H54 (cell line): Measurements from ENCODE around the gene IFNA17.
"Not testable (repeated sequence)": the region's sequence is repeated elsewhere in the genome, so short reads cannot be mapped to it uniquely, and the experiment has no call there.

Experiments used
- DNase-seq: peaks from one replicate; pipeline ENCODE4 v3.0.0; 2011; ENCODE audit warnings: low spot score, mixed read lengths; ENCODE audit not compliant: insufficient read length
- FAIRE-seq: peaks from 3 replicates; lab custom pipeline; 2011; peaks lifted over from hg19 to GRCh38; lab: Jason Lieb, UNC
- POLR2A ChIP-seq: IDR thresholded peaks from 2 replicates; pipeline ENCODE4 v1.6.1; 2011; ENCODE audit warnings: low read depth, mild to moderate bottlenecking, low read length

IFNA17 gene

GRCh38 chr9:21228122-21228521, at the start of gene IFNA17:
IFNA17 (minus strand) TSS chr9:21228222; CDS start chr9:21228173, 49 bp downstream.
- DNase-seq (no peak), FAIRE-seq (no peak)
- TF ChIP-seq POLR2A: no peak

DNA sequence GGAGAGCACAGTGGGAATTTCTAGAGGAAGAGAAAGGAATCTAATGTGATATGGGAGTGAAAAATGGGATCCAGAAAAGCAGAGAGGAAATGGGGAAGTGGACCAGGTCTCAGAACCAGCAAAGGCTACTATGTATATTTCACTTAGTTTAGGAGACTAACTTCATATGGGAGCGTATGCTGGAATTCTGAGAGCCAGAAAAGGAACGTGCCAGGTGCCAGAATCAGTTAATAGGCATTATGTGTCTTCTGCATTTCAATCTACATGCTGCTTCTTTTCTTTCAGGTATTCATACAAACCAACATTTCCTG, 40.3 kb upstream of the IFNA17 start:
- no peak for TF ChIP-seq POLR2A
- DNase-seq: no peak
- FAIRE-seq: no peak

DNA sequence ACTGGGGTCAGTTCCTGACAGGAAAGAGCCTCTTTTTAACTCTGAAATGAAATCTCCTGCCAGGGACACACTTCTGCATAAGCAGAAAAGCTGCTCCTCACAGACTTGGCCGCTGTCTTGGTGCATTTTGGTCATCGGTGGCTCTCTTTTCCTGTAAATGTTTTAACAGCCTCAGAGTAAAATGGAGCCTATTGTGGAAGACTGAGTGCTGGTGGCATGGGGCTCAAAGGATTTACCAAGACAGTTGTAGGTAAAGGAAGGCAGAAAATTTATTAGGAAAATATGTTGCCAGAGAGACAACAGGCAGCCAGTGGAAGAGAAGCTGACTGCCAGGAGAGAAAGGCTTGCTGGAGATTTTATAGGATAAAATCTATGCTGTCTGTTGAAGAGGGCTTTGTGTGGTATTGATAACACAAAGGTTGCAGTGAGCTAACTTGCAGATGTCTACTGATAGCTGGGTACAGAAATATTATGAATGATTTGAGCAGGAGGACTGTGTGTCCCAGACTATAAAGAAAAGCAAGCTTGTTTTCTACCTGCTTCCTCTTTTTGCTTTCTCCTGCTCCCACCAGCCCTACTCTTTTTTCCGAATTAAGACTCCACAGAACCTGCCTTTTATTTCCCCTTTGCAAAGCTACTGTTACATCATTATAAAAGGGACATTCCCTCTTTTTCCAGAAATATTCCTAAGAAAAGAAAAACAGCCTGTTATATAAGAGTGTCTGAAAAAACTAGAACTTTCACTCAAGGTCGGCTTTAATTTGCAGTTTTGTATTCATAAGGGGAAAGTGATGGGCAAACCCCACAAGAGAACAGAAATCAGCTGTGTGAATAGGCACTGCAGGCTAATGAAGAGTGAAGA, 39.7 kb upstream of the IFNA17 start:
- FAIRE-seq (no peak), DNase-seq (no peak)
- TF ChIP-seq POLR2A: no peak

DNA sequence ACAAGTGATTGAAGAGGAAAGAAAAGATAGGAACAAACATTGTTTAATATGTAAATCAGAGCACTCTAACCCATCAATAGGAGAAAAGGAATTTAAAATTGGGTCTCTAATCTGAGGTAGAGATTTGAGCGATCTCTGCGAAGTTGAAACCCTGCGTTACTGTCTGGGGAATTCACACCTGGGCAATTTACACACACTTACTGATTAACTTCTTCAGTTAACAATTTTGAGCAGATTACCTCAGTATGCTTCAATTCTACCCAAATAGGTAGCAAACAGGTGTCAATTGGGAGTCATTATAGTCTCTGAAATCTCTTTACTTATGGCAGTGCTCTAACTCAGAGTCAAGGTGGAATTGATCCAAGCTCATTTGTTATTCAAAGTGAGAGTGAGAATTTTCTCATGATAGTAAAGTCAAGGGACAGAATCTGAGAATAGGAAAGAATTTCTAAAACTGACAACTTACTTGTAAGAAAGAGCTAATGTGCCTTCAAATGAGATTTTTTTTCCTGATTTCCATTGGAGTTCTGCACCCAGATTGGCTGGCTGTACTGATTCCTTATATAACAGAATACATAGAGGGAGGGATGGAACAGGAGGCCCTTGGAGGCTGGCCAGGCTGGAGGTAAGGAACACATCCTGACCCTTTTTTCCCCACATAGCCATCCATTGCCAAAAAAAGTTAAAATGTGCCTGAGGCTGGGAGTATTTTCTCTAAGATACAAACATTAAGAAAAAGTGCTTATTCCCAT, 38.9 kb upstream of the IFNA17 start:
- TF ChIP-seq POLR2A: no peak
- FAIRE-seq (no peak), DNase-seq (no peak)

DNA sequence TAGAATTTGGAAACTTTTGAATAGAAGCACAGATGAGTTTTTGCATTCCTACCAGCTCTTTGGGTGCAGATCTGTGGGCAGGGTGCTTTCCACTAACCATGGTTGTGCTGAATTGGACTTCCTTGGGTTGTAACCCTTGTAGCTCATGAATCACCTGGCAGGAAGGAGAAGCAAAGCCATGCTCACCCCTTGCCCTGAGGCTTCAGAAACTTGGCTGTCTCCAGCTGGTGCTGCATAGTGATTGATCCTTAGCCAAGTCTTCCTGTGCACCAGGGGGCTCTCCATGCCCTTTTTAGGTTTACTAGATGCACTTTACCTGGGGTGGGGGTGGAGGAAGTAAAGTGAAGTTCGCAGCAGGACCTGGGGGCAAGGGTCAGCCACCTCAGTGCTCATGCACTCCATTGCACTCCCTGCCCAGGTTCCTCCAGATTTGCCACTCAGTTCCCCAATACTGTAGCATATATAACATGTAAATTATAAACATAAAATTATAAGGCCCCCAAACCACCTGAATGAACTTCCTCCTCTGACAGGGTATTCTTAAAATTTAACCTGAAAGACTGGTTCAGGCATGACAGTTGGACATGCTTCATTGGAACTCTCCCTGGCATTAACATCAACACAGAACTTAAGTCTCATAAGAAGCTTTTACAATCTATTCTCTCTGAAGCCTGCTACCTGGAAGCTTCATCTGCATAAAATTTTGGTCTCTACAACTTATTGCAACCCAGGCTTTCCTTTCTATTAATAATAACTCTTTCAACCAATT, 37.6 kb upstream of the IFNA17 start:
- TF ChIP-seq POLR2A: no peak
- DNase-seq (no peak), FAIRE-seq (no peak)

- FAIRE-seq (no peak), DNase-seq (no peak)
- no peak for TF ChIP-seq POLR2A
These were observed 27.7 kb upstream of the IFNA17 start for GRCh38 chr9:21255538-21256212.

DNA sequence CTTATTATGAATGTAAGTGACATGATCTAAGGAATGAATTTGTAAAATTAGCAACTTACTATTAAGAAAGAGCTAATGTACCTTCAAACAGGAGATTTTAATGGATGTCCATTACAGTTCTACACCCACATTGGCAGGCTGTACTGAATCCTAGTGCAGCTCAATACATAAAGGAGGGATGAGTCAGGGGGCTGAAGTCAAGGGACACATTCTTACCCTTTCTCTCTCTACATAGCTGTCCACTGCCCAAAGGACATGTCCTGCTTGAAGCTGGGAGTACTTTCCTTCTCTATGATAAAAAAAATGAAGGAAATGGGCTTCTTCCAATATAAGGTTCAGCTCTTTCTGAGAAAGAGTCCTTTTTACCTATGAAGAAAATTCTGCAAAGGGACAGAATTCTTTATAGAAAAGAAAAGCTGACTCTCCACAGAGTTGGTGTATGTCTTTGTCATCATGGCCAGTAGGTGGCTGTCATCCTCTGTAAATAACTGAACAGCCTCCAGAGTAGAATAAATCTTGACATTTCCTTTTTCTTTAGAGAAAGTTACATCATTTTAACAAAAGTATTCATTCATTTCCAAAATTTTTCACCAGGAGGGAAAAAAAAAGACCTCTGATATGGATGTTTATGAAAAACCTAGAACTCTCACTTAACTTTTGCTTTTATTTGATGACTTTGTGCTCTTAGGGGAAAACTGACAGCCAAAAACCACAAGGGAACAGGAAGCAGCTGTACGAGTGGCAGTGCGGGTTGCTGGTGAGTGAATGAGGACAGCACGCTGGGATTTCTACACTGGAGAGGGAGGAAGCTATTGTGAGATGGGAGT, 24.9 kb upstream of the IFNA17 start:
- DNase-seq (peak; percentile 14), FAIRE-seq (peak; percentile 70)
- no peak for TF ChIP-seq POLR2A

DNA sequence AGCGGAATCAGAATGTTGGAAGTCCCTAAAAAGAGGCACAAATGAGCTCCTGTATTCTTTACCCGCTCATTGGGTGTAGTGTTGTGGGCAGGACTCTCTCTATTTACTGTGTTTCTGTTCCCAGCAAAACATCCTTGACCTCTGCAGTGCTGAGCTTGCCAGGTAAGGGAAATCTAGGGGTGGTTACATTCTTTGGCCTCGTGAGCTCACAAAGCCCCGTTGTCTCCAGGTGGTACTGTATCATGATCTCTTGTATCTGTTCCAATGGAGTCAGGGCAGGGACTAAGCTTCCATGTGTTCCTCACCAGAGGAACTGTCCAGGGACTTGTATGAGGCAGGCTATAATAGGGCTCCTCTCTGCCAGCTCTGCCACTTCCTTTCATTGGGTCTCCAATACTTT, 23.6 kb upstream of the IFNA17 start:
- TF ChIP-seq POLR2A: no peak
- FAIRE-seq: no peak
- DNase-seq: no peak

- DNase-seq (no peak), FAIRE-seq (no peak)
- no peak for TF ChIP-seq POLR2A
These were observed 23.2 kb upstream of the IFNA17 start for GRCh38 chr9:21251190-21251589.

- no peak for DNase-seq
- FAIRE-seq: no peak
- no peak for TF ChIP-seq POLR2A
These were observed 16.8 kb upstream of the IFNA17 start for GRCh38 chr9:21244836-21245235.

- DNase-seq (no peak), FAIRE-seq (no peak)
- TF ChIP-seq POLR2A: no peak
These were observed 11.9 kb upstream of the IFNA17 start, which contains the start of gene IFNA14 for GRCh38 chr9:21239911-21240310. IFNA14 (minus strand) TSS chr9:21240005; CDS start chr9:21239935, 70 bp downstream.

DNA sequence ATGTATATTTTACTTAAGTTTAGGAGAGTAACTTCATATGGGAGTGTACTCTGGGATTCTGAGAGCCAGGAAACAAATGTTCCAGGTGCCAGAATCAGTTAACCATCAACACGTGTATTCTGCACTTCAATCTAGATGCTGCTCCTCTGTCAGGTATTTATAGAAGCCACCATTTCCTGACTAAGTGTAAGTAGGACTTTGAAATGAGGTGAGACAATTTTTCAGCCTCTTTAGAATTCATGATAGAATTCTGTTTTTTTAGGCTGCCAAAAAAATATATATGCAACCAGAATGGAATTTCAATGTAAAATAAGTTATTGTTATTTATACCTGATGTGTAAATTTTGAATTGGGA, 8.3 kb upstream of the IFNA17 start:
- FAIRE-seq, DNase-seq: not testable (repeated sequence)

DNA sequence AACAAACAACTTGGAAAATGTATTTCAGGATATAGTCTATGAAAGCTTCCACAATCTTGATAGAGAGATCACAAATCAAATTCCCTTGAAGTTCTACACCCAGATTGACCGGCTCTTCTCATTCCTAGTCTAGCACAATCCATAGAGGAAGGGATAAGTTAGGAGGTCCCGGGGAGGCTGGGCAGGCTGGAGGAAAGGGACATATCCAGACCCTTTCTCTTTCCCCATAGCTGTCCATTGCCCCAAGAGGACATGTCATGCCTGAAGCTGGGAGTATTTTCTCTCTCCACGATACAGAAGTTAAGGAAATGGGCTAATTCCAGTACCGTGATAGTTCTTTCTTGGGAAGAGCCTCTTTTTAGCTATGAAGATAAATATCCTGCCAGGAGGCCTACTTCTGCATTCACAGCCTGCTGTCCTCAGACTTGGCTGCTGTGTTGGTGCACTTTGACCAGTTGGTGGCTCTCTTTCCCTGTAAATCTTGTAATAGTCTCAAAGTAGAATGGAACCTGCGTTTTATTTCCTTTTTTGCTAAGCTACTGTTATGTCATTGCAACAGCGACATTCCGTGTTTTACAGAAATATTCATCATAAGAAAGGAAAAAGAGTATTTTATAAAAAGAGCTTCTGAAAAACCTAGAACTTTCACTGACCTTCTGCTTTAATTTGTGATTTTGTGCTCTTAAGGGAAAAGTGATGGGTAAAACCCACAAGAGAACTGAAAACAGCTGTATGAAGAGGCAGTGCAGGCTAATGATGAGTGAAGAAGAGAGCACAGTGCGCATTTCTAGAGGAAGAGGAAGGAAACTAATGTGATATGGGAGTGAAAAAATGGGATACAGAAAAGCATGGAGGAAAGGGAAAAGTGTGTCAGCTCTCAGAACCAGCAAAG, 7.7 kb upstream of the IFNA17 start:
- DNase-seq (peak; percentile 2), FAIRE-seq (peak; percentile 94)
